ENCODE results near the gene FANCC. TPM values are rescaled to one million over a fixed set of nuclear protein-coding genes. Genes with fewer than 3 reads are reported as not detected.
A peak's percentile ranks its signal among the peaks of the same experiment; 100 is the strongest.

The FANCC gene
- total and polyA plus RNA-seq, 4 donors = 8.3 to 32.4 (median 11.5) TPM

GRCh38 chr9:95125652-95126051 lies 191.9 kb downstream of the FANCC start:
- peaks cover 6 to 37% (median 26%) of the 10 kb centered on the region in 4 donors for H3K36me3 ChIP-seq (ENCODE audit: control insufficient read depth in 4 of 4, insufficient read depth in 3 of 4, low read depth in 1 of 4, low read length in 3 of 4)
- no peak overlapping the region for H3K27ac ChIP-seq (ENCODE audit: low read depth in 1 of 2, low read length in 2 of 2)
- H3K27me3 ChIP-seq (ENCODE audit: control insufficient read depth in 4 of 4, insufficient read depth in 4 of 4, low read length in 3 of 4) = no peaks in the 10 kb centered on the region
- TF ChIP-seq ATF3 (IDR thresholded peaks at IDR 0.05) = no peak
- no peak for TF ChIP-seq RXRA (IDR thresholded peaks at IDR 0.05)
- TF ChIP-seq GABPA (IDR thresholded peaks at IDR 0.05 in 1 of 2, conservative IDR thresholded peaks at IDR 0.05 in 1 of 2) = no peak
- no peak for TF ChIP-seq SP1 (IDR thresholded peaks at IDR 0.05)
- TF ChIP-seq HNF4A (conservative IDR thresholded peaks at IDR 0.05) = no peak
- no peak for TF ChIP-seq FOXA2 (IDR thresholded peaks at IDR 0.05)
- no peak for TF ChIP-seq RAD21 (IDR thresholded peaks at IDR 0.05)
- TF ChIP-seq YY1 (IDR thresholded peaks at IDR 0.05) = no peak
- TF ChIP-seq MAX (IDR thresholded peaks at IDR 0.05) = no peak
- no peak for TF ChIP-seq REST (IDR thresholded peaks at IDR 0.05)
- WGBS = 89% methylated on average over 3 of the region's 3 CpGs
- H3K4me3 ChIP-seq (ENCODE audit: low read depth in 1 of 3, low read length in 3 of 3) = no peak overlapping the region
- DNase-seq (ENCODE audit: low spot score) = no peak
- H3K9ac ChIP-seq (ENCODE audit: low read depth in 1 of 2, low read length in 2 of 2) = no peak overlapping the region
- H3K4me1 ChIP-seq (ENCODE audit: control insufficient read depth in 4 of 4, insufficient read depth in 4 of 4, low read length in 3 of 4) = peaks cover 0 to 22% (median 11%) of the 10 kb centered on the region in 4 donors
- H3K9me3 ChIP-seq (ENCODE audit: control insufficient read depth in 4 of 4, low read length in 3 of 4) = no peaks in the 10 kb centered on the region

GRCh38 chr9:95124582-95125367 lies 192.7 kb downstream of the FANCC start:
- H3K9ac ChIP-seq (ENCODE audit: low read depth in 1 of 2, low read length in 2 of 2) = no peak overlapping the region
- H3K4me3 ChIP-seq (ENCODE audit: low read depth in 1 of 3, low read length in 3 of 3) = no peak overlapping the region
- WGBS = 85% methylated on average over 9 of the region's 9 CpGs
- H3K36me3 ChIP-seq (ENCODE audit: control insufficient read depth in 4 of 4, insufficient read depth in 3 of 4, low read depth in 1 of 4, low read length in 3 of 4) = peaks cover 6 to 39% (median 26%) of the 10 kb centered on the region in 4 donors
- H3K27ac ChIP-seq (ENCODE audit: low read depth in 1 of 2, low read length in 2 of 2) = no peak overlapping the region
- H3K9me3 ChIP-seq (ENCODE audit: control insufficient read depth in 4 of 4, low read length in 3 of 4) = no peaks in the 10 kb centered on the region
- no peak for DNase-seq (ENCODE audit: low spot score)
- TF ChIP-seq HNF4A (conservative IDR thresholded peaks at IDR 0.05) = no peak
- peak; percentile 20 for TF ChIP-seq CTCF (IDR thresholded peaks at IDR 0.05; ENCODE audit: low read depth, low read length, missing input control)
- H3K4me1 ChIP-seq (ENCODE audit: control insufficient read depth in 4 of 4, insufficient read depth in 4 of 4, low read length in 3 of 4) = peaks cover 0 to 13% (median 5%) of the 10 kb centered on the region in 4 donors
- no peaks in the 10 kb centered on the region for H3K27me3 ChIP-seq (ENCODE audit: control insufficient read depth in 4 of 4, insufficient read depth in 4 of 4, low read length in 3 of 4)

Measured in liver (tissue), 9 donors.